ENCODE results near the gene RIMKLB. TPM values are rescaled to one million over a fixed set of nuclear protein-coding genes. Genes with fewer than 3 reads are reported as not detected.

The RIMKLB gene
- polyA plus RNA-seq, 3 donors = 1.0 to 6.6 (median 1.2) TPM

- H3K4me3 ChIP-seq (replicated peaks in 1 of 3; ENCODE audit: low read depth in 2 of 3, low read length in 3 of 3) = no peak overlapping the region
- Mint-ChIP-seq H3K4me3 (no peak overlapping the region), H3K9me3 (peaks cover 0 to 3% (median 0%) of the 10 kb centered on the region in 7 donors), H3K27ac (peak overlapping the region in 1 of 7 donors; percentile 65), H3K36me3 (no peaks in the 10 kb centered on the region), H3K4me1 (peaks cover 5% of the 10 kb centered on the region), H3K27me3 (ENCODE audit: low read depth in 3 of 3) (peaks cover 2 to 6% (median 3%) of the 10 kb centered on the region in 3 donors)
- no peaks in the 10 kb centered on the region for H3K27me3 ChIP-seq (ENCODE audit: control insufficient read depth in 2 of 2, insufficient read depth in 2 of 2, low read length in 2 of 2)
- no peaks in the 10 kb centered on the region for H4K20me1 ChIP-seq (ENCODE audit: insufficient read depth, low read length)
- intact Hi-C loops (cut with micrococcal nuclease) = no loop called here
- H2AFZ ChIP-seq (ENCODE audit: insufficient read depth, low read depth, low read length, poor library complexity, severe bottlenecking) = no peak overlapping the region
- no peak overlapping the region for H3K27ac ChIP-seq (ENCODE audit: low read depth in 1 of 2, low read length in 2 of 2)
- no peaks in the 10 kb centered on the region for H3K36me3 ChIP-seq (replicated peaks in 1 of 2; ENCODE audit: control insufficient read depth in 1 of 2, insufficient read depth in 2 of 2, low read length in 2 of 2)
- TF ChIP-seq, protein P1, sequence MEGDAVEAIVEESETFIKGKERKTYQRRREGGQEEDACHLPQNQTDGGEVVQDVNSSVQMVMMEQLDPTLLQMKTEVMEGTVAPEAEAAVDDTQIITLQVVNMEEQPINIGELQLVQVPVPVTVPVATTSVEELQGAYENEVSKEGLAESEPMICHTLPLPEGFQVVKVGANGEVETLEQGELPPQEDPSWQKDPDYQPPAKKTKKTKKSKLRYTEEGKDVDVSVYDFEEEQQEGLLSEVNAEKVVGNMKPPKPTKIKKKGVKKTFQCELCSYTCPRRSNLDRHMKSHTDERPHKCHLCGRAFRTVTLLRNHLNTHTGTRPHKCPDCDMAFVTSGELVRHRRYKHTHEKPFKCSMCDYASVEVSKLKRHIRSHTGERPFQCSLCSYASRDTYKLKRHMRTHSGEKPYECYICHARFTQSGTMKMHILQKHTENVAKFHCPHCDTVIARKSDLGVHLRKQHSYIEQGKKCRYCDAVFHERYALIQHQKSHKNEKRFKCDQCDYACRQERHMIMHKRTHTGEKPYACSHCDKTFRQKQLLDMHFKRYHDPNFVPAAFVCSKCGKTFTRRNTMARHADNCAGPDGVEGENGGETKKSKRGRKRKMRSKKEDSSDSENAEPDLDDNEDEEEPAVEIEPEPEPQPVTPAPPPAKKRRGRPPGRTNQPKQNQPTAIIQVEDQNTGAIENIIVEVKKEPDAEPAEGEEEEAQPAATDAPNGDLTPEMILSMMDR (IDR thresholded peaks at IDR 0.05) = no peak
- H3K79me2 ChIP-seq (ENCODE audit: insufficient read depth, low read length) = no peaks in the 10 kb centered on the region
- DNase-seq = no peak
- WGBS (ENCODE audit: insufficient coverage) = 79% methylated on average over 6 of the region's 9 CpGs
- H3K4me2 ChIP-seq (replicated peaks; ENCODE audit: extremely low read depth, low read length, poor library complexity, severe bottlenecking) = no peak overlapping the region
- no peaks in the 10 kb centered on the region for H3K9me3 ChIP-seq (replicated peaks in 1 of 2; ENCODE audit: control insufficient read depth in 1 of 2, insufficient read depth in 1 of 2, low read length in 2 of 2)
- H3K9ac ChIP-seq (ENCODE audit: insufficient read depth, low read length, poor library complexity, severe bottlenecking) = no peak overlapping the region
- no peaks in the 10 kb centered on the region for H3K4me1 ChIP-seq (ENCODE audit: control insufficient read depth in 1 of 2, insufficient read depth in 2 of 2, low read length in 2 of 2)
These were observed 130.7 kb downstream of the RIMKLB start for GRCh38 chr12:8828257-8829124.

DNA sequence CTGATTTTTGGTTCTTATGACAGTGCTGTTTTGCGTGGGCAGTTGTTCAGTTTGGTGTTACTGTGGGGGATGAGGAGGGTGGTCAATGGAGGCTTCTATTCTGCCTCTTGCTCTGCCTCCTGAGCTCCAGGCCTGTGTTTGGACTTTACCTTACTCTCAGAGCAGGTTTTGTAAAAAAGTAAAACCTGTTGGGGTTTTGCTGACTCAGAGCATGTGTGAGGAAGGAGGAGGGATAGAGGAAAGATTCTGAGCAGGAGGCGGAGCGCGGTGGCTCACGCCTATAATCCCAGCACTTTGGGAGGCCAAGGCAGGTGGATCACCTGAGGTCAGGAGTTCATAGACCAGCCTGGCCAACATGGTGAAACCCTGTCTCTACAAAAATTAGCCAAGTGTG, 131.3 kb downstream of the RIMKLB start:
- 73% methylated on average over 4 of the region's 5 CpGs for WGBS (ENCODE audit: insufficient coverage)
- no peak overlapping the region for H3K27ac ChIP-seq (ENCODE audit: low read depth in 1 of 2, low read length in 2 of 2)
- no peak overlapping the region for H3K4me2 ChIP-seq (replicated peaks; ENCODE audit: extremely low read depth, low read length, poor library complexity, severe bottlenecking)
- H2AFZ ChIP-seq (ENCODE audit: insufficient read depth, low read depth, low read length, poor library complexity, severe bottlenecking) = no peak overlapping the region
- Mint-ChIP-seq H3K27me3 (ENCODE audit: low read depth in 3 of 3) (peaks cover 1 to 6% (median 3%) of the 10 kb centered on the region in 3 donors), H3K9me3 (peaks cover 0 to 3% (median 0%) of the 10 kb centered on the region in 7 donors), H3K27ac (no peak overlapping the region), H3K36me3 (no peaks in the 10 kb centered on the region), H3K4me3 (no peak overlapping the region), H3K4me1 (peaks cover 5% of the 10 kb centered on the region)
- no peak for DNase-seq
- intact Hi-C loops (cut with micrococcal nuclease) = no loop called here
- no peaks in the 10 kb centered on the region for H3K36me3 ChIP-seq (replicated peaks in 1 of 2; ENCODE audit: control insufficient read depth in 1 of 2, insufficient read depth in 2 of 2, low read length in 2 of 2)
- no peaks in the 10 kb centered on the region for H3K27me3 ChIP-seq (ENCODE audit: control insufficient read depth in 2 of 2, insufficient read depth in 2 of 2, low read length in 2 of 2)
- H3K79me2 ChIP-seq (ENCODE audit: insufficient read depth, low read length) = no peaks in the 10 kb centered on the region
- H3K4me3 ChIP-seq (replicated peaks in 1 of 3; ENCODE audit: low read depth in 2 of 3, low read length in 3 of 3) = no peak overlapping the region
- H3K9me3 ChIP-seq (replicated peaks in 1 of 2; ENCODE audit: control insufficient read depth in 1 of 2, insufficient read depth in 1 of 2, low read length in 2 of 2) = no peaks in the 10 kb centered on the region
- no peaks in the 10 kb centered on the region for H3K4me1 ChIP-seq (ENCODE audit: control insufficient read depth in 1 of 2, insufficient read depth in 2 of 2, low read length in 2 of 2)
- H3K9ac ChIP-seq (ENCODE audit: insufficient read depth, low read length, poor library complexity, severe bottlenecking) = no peak overlapping the region
- H4K20me1 ChIP-seq (ENCODE audit: insufficient read depth, low read length) = no peaks in the 10 kb centered on the region
- TF ChIP-seq, protein P1 (IDR thresholded peaks at IDR 0.05) = no peak

Data from CD14-positive monocyte (primary cell).